ENCODE results near the gene SLC44A5.
A peak's percentile ranks its signal among the peaks of the same experiment; 100 is the strongest.

The SLC44A5 gene

GRCh38 chr1:75211648-75212047 is 399.3 kb downstream of the SLC44A5 start:
- TF ChIP-seq CEBPB (IDR thresholded peaks at IDR 0.05), result no peak
- no peak for TF ChIP-seq CREB1 (IDR thresholded peaks at IDR 0.05; ENCODE audit: low read depth)
- TF ChIP-seq FOXM1 (IDR thresholded peaks at IDR 0.05; ENCODE audit: borderline replicate concordance, low read depth), result no peak
- TF ChIP-seq USF1 (IDR thresholded peaks at IDR 0.05), result no peak
- TF ChIP-seq TAF1 (IDR thresholded peaks at IDR 0.05; ENCODE audit: low read depth), result no peak
- no peak for TF ChIP-seq EP300 (IDR thresholded peaks at IDR 0.05; ENCODE audit: borderline replicate concordance)
- TF ChIP-seq NFIC (IDR thresholded peaks at IDR 0.05), result no peak
- TF ChIP-seq ZBTB7A (IDR thresholded peaks at IDR 0.05; ENCODE audit: low read depth), result no peak
- TF ChIP-seq TEAD4 (IDR thresholded peaks at IDR 0.05), result no peak
- no peak for TF ChIP-seq YY1 (IDR thresholded peaks at IDR 0.05; ENCODE audit: low read depth)
- TF ChIP-seq EGR1 (IDR thresholded peaks at IDR 0.05), result no peak

GRCh38 chr1:75208862-75209261 is 402.1 kb downstream of the SLC44A5 start:
- TF ChIP-seq EP300 (IDR thresholded peaks at IDR 0.05; ENCODE audit: borderline replicate concordance) (no peak), RAD21 (IDR thresholded peaks at IDR 0.05; ENCODE audit: low read depth) (no peak), TAF1 (IDR thresholded peaks at IDR 0.05; ENCODE audit: low read depth) (no peak), EGR1 (IDR thresholded peaks at IDR 0.05) (no peak), CEBPB (IDR thresholded peaks at IDR 0.05) (no peak), TCF12 (IDR thresholded peaks at IDR 0.05; ENCODE audit: low read depth) (no peak), REST (IDR thresholded peaks at IDR 0.05; ENCODE audit: low read depth) (no peak), USF1 (IDR thresholded peaks at IDR 0.05) (no peak), MAX (IDR thresholded peaks at IDR 0.05) (no peak)

GRCh38 chr1:75203415-75204277 is 407.3 kb downstream of the SLC44A5 start:
- TF ChIP-seq TAF1 (IDR thresholded peaks at IDR 0.05; ENCODE audit: low read depth), result no peak
- TF ChIP-seq RAD21 (IDR thresholded peaks at IDR 0.05; ENCODE audit: low read depth), result peak; percentile 75

- no peak for TF ChIP-seq MAX (IDR thresholded peaks at IDR 0.05)
- TF ChIP-seq CEBPB (IDR thresholded peaks at IDR 0.05), result no peak
- no peak for TF ChIP-seq REST (IDR thresholded peaks at IDR 0.05; ENCODE audit: low read depth)
- no peak for TF ChIP-seq ZBTB7A (IDR thresholded peaks at IDR 0.05; ENCODE audit: low read depth)
- TF ChIP-seq CREB1 (IDR thresholded peaks at IDR 0.05; ENCODE audit: low read depth), result no peak
- no peak for TF ChIP-seq RAD21 (IDR thresholded peaks at IDR 0.05; ENCODE audit: low read depth)
Observed at GRCh38 chr1:75202751-75203150, 408.2 kb downstream of the SLC44A5 start.

- TF ChIP-seq EP300 (IDR thresholded peaks at IDR 0.05; ENCODE audit: borderline replicate concordance), result no peak
- no peak for TF ChIP-seq TEAD4 (IDR thresholded peaks at IDR 0.05)
- no peak for TF ChIP-seq NFIC (IDR thresholded peaks at IDR 0.05)
- no peak for TF ChIP-seq EGR1 (IDR thresholded peaks at IDR 0.05)
- TF ChIP-seq CREB1 (IDR thresholded peaks at IDR 0.05; ENCODE audit: low read depth), result no peak
- no peak for TF ChIP-seq ZBTB7A (IDR thresholded peaks at IDR 0.05; ENCODE audit: low read depth)
Observed at GRCh38 chr1:75198761-75199160, 412.2 kb downstream of the SLC44A5 start.

- TF ChIP-seq CEBPB (IDR thresholded peaks at IDR 0.05), result no peak
- TF ChIP-seq RAD21 (IDR thresholded peaks at IDR 0.05; ENCODE audit: low read depth), result no peak
- no peak for TF ChIP-seq YY1 (IDR thresholded peaks at IDR 0.05; ENCODE audit: low read depth)
- TF ChIP-seq TEAD4 (IDR thresholded peaks at IDR 0.05), result no peak
- TF ChIP-seq NFIC (IDR thresholded peaks at IDR 0.05), result no peak
- no peak for TF ChIP-seq TAF1 (IDR thresholded peaks at IDR 0.05; ENCODE audit: low read depth)
- TF ChIP-seq EGR1 (IDR thresholded peaks at IDR 0.05), result no peak
Observed at GRCh38 chr1:75198163-75198562, 412.8 kb downstream of the SLC44A5 start.

All from Ishikawa (cell line).